NCI-H2227 treated with DMSO at 0.1 percent for 48 hours (cell line): ENCODE measurements around the gene STK4.

Source experiments
- DNase-seq: peaks from one replicate; lab custom pipeline; 2025; lab: John Stamatoyannopoulos, UW

STK4 gene

GRCh38 chr20:44966030-44966961, at the start of gene STK4:
TSS of gene STK4 (plus strand) at chr20:44966512. CDS start at chr20:44966569, 57 bp downstream.
- DNase-seq = peak; percentile 92

GRCh38 chr20:44916586-44916985, 49.7 kb upstream of the STK4 start:
- DNase-seq = no peak

DNA sequence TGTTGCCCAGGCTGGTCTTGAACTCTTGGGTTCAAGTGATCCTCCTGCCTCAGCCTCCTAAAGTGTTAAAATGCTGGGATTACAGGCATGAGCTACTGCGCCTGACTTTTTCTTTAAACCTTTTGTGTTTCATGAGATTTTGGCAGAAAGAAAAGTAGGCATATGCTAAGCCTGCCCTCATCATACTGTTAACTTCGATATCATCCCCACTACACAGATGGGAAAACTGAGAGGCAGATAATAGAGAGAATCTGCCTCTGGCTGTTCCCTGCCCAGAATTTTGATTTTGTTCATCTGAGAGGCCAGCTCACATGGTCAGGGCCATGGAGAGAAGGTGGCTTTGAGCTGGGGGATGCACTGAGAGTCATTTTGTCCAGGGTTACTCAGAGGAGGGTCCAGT, 48.9 kb upstream of the STK4 start:
- DNase-seq = no peak

DNA sequence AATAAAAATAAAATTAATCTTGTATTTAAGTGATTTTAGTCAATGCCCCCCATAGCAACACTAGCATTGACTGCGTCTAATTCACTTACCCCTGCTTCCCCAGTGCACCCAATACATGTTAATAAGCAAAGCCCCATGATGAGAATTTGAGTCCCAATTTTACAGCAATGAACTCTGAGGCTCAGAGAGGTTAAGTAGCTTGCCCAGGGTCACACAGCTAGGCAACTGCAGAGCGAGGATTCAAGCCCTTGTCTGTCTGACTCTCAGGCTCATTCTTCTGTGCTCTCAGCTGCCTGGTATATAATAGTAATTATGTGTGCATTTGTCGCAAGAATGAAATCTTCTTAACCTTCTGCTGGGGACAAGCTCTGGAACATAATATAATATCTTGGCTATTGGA, 48.0 kb upstream of the STK4 start:
- DNase-seq = no peak

GRCh38 chr20:44918761-44919160, 47.6 kb upstream of the STK4 start:
- no peak for DNase-seq

GRCh38 chr20:44921447-44921846, 44.9 kb upstream of the STK4 start:
- no peak for DNase-seq

DNA sequence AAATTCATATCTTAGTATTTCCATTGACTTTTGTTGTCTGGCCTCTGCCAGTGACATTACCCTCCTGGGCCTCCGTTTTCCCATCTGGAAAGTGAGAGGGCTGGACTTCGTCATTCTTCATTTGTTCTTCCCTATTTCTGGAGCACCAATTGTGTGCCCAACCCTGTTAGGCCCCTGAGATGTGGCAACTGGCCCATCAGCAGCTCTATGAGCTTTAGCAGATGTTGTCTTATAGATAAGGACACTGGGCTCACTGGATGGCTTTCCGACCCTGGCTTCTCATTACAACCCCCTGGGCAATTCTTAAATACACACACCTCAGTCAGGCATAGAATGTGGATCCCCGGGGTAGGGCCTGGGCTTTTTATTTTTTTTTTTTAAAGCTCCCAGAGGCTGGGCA, 41.8 kb upstream of the STK4 start:
- no peak for DNase-seq

- no peak for DNase-seq
Observed at GRCh38 chr20:44928595-44928994, 37.7 kb upstream of the STK4 start.

- DNase-seq = no peak
Observed at GRCh38 chr20:44930517-44931168, 35.7 kb upstream of the STK4 start.

DNA sequence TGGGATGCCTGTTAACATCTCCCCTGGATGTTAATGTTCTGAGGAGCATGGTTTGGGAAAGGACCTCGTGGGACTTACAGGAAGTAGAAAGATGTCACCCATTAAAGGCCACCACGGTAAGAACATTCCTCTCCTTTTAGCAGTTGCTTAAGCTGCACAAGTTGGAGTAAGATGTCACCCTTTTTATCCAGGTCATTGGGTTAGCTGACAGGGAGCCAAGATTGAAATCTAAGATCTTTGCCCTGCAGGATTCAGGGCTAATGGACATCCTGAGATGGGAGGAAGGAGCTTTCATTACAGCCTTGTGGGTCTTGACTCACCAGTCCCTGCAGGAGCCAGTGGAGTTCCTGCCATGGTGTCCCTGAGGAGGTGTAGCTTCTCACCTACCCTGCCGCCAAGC, 34.4 kb upstream of the STK4 start:
- no peak for DNase-seq

GRCh38 chr20:44932916-44933315, 33.4 kb upstream of the STK4 start:
- no peak for DNase-seq

- DNase-seq = no peak
Observed at GRCh38 chr20:44936510-44936909, 29.8 kb upstream of the STK4 start.

DNA sequence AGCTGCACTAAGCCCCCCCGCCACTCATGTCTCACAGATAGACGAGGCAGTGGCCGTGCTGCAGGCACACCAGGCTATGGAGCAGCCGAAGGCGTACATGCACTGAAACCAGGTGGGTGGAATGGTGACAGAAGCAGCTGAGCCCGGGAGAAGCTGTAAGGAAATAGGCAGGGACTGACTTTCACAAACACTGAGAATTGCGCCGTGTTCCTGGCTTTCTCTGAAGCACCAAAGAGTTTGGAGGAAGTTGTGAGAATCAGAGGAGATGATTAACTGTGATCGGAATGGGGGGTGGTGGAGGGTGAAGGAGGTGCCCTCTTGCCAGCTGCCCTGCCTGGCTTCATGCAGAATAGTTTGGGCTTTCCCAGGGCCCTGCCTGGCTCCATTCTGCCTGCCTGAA, 27.7 kb upstream of the STK4 start:
- no peak for DNase-seq

DNA sequence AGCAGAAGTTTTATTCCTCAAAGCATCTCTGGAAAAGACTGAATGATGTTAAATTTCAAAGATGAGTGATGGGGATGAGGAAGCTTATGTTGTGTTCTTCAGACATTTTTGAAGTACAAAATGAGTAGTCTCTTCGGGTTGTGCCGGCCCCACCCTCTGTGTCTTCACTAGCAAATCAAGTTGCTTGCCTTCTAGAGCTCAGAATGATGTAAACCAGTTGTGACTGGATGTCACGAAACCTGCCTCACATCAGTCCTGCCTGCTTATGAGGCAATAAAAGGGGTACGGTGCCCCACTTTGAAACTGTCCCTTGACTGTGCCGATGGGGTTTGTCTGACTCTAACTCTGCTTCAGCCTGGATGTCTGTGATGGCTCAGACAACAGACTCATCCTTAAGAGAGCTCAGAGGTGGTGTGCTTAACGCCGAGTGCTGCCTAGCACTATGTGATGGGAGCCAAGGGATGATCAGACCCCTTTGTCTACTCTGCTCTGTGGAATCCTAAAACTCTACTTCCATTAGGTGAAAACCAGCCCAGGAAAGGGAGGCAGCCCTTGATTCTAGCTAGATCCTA, 25.1 kb upstream of the STK4 start:
- no peak for DNase-seq

DNA sequence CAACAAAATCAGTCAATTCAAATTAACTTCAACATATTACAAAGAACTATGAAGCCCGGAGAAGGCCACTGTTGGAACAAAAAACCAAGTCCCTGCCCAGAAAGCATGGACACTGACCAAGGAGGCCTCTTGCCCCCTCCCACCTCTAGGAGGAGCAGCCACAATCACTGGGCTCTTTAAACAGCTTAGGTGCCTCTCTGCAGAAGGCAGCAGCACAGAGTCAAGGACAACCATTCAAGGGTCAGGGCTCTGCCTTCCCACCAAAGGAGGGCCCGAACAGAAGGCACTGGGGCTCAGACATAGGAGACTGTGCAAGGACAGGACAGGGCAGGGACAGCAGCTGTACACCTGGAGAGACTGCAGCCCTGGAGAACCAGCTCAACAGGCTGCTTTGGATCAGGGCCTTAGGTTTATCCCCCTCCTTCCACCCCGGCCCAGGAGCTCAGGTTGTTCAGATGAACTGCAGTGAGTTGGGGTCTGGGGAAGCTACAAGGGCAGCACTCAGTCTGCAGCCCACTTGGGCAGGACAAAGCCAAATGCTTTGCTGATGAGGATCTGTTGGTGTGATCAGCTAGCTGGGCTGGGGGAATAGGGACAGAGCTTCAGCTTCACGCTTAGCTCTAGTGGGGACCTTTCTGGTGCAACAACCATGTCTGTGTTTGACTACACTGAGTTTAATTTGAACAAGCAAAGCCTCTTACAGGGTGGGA, 23.9 kb upstream of the STK4 start:
- no peak for DNase-seq

DNA sequence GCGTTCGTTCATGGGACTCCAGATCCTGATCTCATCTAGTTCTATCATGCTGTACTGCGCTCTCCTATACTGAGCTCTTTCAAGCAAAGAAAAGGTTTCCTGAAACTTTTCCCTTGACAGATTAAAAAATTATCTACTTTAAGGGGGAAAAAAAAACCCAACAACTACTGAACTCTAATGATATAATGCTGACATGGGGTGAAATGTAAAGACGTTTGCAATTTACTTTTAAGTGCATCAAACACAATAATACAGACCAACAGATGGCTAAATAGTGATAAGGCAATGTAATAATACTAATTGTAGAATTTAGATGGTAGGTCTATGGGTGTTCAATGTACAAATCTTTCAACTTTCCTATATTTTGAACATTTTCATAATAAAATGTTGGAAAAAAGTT, 22.5 kb upstream of the STK4 start:
- no peak for DNase-seq

- DNase-seq = no peak
Observed at GRCh38 chr20:44945261-44945660, 21.1 kb upstream of the STK4 start.

- no peak for DNase-seq
Observed at GRCh38 chr20:44946271-44946852, 19.9 kb upstream of the STK4 start.

DNA sequence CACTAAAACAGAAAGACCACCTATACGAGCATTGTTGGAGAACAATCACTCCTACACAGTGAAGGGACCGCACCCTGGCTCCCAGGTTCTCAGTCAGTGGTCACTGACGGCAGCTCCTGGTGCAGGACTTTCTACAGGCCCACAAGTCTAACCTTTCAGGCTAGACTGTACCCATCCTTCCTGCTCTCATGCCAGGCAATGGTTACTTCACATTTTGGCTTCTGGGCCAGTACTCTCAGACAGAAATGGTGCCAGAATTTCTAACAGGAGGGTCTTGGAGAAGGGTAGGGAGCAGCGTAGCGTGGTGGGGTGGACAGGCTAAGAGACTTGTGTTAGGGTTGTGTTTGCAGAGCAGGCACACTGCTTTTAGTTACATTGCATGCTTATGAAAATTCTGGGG, 18.2 kb upstream of the STK4 start:
- DNase-seq = no peak

DNA sequence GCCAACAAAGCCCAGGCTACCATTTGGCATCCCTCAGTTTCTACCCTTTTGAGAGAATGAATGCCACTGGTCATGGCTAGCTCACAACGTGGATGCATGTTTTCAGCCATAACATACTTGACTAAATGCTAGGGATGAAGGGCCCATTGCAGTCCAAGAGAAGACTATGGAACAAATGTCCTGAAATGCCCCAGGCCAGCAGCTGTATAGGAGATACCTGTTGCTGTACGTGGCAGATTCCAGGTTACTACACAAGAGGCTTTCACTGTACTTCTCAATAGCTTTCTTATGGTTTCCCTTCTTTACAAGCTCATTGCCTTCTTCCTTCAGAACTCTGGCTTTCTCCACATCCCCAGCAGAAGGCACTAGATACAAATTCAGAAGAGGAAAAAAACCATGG, 17.8 kb upstream of the STK4 start:
- no peak for DNase-seq

- no peak for DNase-seq
Observed at GRCh38 chr20:44950368-44950767, 15.9 kb upstream of the STK4 start.

- no peak for DNase-seq
Observed at GRCh38 chr20:44952731-44953130, 13.6 kb upstream of the STK4 start.
